Measurements from ENCODE around the gene LRP1B. TPM values are rescaled to one million over a fixed set of nuclear protein-coding genes. Genes with fewer than 3 reads are reported as not detected.

Gene LRP1B
- total and polyA plus RNA-seq, 2 donors (not counting 1 experiment from before 2014, with no cell fraction given) = not detected

GRCh38 chr2:142044197-142044596, 86.6 kb downstream of the LRP1B start:
- no peak overlapping the region for H3K27ac ChIP-seq (ENCODE audit: low read length in 2 of 2)
- DNase-seq = no peak
- no peaks in the 10 kb centered on the region for H3K36me3 ChIP-seq (replicated peaks in 1 of 2; ENCODE audit: control extremely low read depth in 1 of 2, control insufficient read depth in 1 of 2, extremely low read depth in 1 of 2, insufficient read depth in 2 of 2, low read length in 1 of 2)
- H3K4me1 ChIP-seq (ENCODE audit: control insufficient read depth in 2 of 2, insufficient read depth in 2 of 2, low read length in 2 of 2) = no peaks in the 10 kb centered on the region
- H3K27ac Mint-ChIP-seq = no peak overlapping the region
- no CpG with 5 or more reads among the region's 3 CpGs for WGBS (ENCODE audit: insufficient coverage)
- H3K9me3 ChIP-seq (ENCODE audit: control extremely low read depth in 1 of 3, control insufficient read depth in 2 of 3, insufficient read depth in 1 of 3, low read length in 2 of 3) = no peaks in the 10 kb centered on the region
- H3K9me3 Mint-ChIP-seq (ENCODE audit: insufficient read depth) = no peaks in the 10 kb centered on the region
- H2AFZ ChIP-seq (ENCODE audit: insufficient read depth, low read depth, low read length, poor library complexity, severe bottlenecking) = no peak overlapping the region
- H3K4me3 ChIP-seq (ENCODE audit: control extremely low read depth in 1 of 5, extremely low read depth in 1 of 5, insufficient read depth in 1 of 5, low read depth in 2 of 5, low read length in 4 of 5) = no peak overlapping the region
- no peaks in the 10 kb centered on the region for H3K4me1 Mint-ChIP-seq
- no peaks in the 10 kb centered on the region for H4K20me1 ChIP-seq (ENCODE audit: control insufficient read depth, insufficient read depth, low read length, poor library complexity, severe bottlenecking)
- intact Hi-C loops (cut with micrococcal nuclease) = no loop called here
- no peak overlapping the region for H3K9ac ChIP-seq (ENCODE audit: low read length)
- H3K27me3 ChIP-seq (replicated peaks in 1 of 4; ENCODE audit: control extremely low read depth in 1 of 4, control insufficient read depth in 3 of 4, insufficient read depth in 4 of 4, low read length in 3 of 4) = no peaks in the 10 kb centered on the region
- ChIA-PET CTCF (no interaction called here), POLR2A (no interaction called here)
- H3K79me2 ChIP-seq (ENCODE audit: control insufficient read depth, insufficient read depth, low read length) = no peaks in the 10 kb centered on the region
- no peak for TF ChIP-seq CTCF (IDR thresholded peaks at IDR 0.05)
- TF ChIP-seq EZH2 (IDR thresholded peaks at IDR 0.05; ENCODE audit: borderline replicate concordance, insufficient read depth, low read depth, low read length, poor library complexity, severe bottlenecking) = no peak
- no peak overlapping the region for H3K4me2 ChIP-seq (replicated peaks; ENCODE audit: low read depth, low read length, poor library complexity, severe bottlenecking)
- ATAC-seq (ENCODE audit: low read depth) = no peak
- no peaks in the 10 kb centered on the region for H3K27me3 Mint-ChIP-seq
- H3K4me3 Mint-ChIP-seq = no peak overlapping the region

DNA sequence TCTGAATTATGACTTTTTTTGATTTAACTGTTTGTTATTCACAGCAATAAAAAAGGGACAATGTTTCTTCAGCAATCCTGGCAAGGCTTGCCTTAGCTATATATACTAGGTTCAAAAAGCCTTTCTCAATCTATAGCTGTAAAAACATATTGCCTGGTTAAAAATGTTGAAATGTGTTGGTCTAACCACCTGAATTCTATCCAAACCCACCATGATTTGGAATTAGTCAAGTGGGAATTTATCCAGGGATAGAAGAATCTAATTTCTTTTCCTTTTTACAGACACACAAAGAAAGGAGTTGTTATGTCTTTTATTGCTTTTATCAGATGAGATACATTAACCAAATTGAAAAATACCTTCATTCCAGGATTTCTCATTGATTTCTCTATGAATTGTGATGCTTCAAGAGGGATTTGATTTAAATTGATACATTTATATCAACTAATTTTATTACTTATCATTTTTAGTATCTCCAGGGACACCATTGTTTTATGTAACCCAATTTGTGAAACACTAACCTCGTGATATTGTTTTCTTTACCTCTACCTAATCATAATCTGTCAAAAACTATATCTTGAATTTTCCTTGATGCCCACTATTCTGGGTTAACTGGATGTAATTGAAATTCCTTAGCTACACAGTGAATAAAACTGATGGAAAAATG, 88.1 kb downstream of the LRP1B start:
- no peak overlapping the region for H3K27ac ChIP-seq (ENCODE audit: low read length in 2 of 2)
- Mint-ChIP-seq H3K27me3 (no peaks in the 10 kb centered on the region), H3K4me1 (no peaks in the 10 kb centered on the region), H3K27ac (no peak overlapping the region), H3K9me3 (ENCODE audit: insufficient read depth) (no peaks in the 10 kb centered on the region), H3K4me3 (no peak overlapping the region)
- no peaks in the 10 kb centered on the region for H3K4me1 ChIP-seq (ENCODE audit: control insufficient read depth in 2 of 2, insufficient read depth in 2 of 2, low read length in 2 of 2)
- no peak overlapping the region for H3K4me2 ChIP-seq (replicated peaks; ENCODE audit: low read depth, low read length, poor library complexity, severe bottlenecking)
- H3K4me3 ChIP-seq (ENCODE audit: control extremely low read depth in 1 of 5, extremely low read depth in 1 of 5, insufficient read depth in 1 of 5, low read depth in 2 of 5, low read length in 4 of 5) = no peak overlapping the region
- TF ChIP-seq EZH2 (IDR thresholded peaks at IDR 0.05; ENCODE audit: borderline replicate concordance, insufficient read depth, low read depth, low read length, poor library complexity, severe bottlenecking) = no peak
- TF ChIP-seq CTCF (IDR thresholded peaks at IDR 0.05) = no peak
- POLR2A ChIA-PET = no interaction called here
- no peaks in the 10 kb centered on the region for H3K79me2 ChIP-seq (ENCODE audit: control insufficient read depth, insufficient read depth, low read length)
- no peak overlapping the region for H2AFZ ChIP-seq (ENCODE audit: insufficient read depth, low read depth, low read length, poor library complexity, severe bottlenecking)
- ATAC-seq (ENCODE audit: low read depth) = no peak
- no peaks in the 10 kb centered on the region for H3K36me3 ChIP-seq (replicated peaks in 1 of 2; ENCODE audit: control extremely low read depth in 1 of 2, control insufficient read depth in 1 of 2, extremely low read depth in 1 of 2, insufficient read depth in 2 of 2, low read length in 1 of 2)
- H4K20me1 ChIP-seq (ENCODE audit: control insufficient read depth, insufficient read depth, low read length, poor library complexity, severe bottlenecking) = no peaks in the 10 kb centered on the region
- CTCF ChIA-PET = no interaction called here
- DNase-seq = no peak
- H3K27me3 ChIP-seq (replicated peaks in 1 of 4; ENCODE audit: control extremely low read depth in 1 of 4, control insufficient read depth in 3 of 4, insufficient read depth in 4 of 4, low read length in 3 of 4) = no peaks in the 10 kb centered on the region
- no peaks in the 10 kb centered on the region for H3K9me3 ChIP-seq (ENCODE audit: control extremely low read depth in 1 of 3, control insufficient read depth in 2 of 3, insufficient read depth in 1 of 3, low read length in 2 of 3)
- no CpG with 5 or more reads among the region's 1 CpG for WGBS (ENCODE audit: insufficient coverage)
- no peak overlapping the region for H3K9ac ChIP-seq (ENCODE audit: low read length)
- intact Hi-C loops (cut with micrococcal nuclease) = no loop called here
